Stimulated activated CD4-positive, alpha-beta T cell treated with anti-CD3 and anti-CD28 coated beads, Interleukin-15, amount 100 ng/mL, for 24 hours (primary cell): Measurements from ENCODE around the gene CYRIA.

ENCODE experiments used
- DNase-seq: peaks from one replicate; pipeline ENCODE4 v3.0.0-alpha.2; 2020

CYRIA gene

DNA sequence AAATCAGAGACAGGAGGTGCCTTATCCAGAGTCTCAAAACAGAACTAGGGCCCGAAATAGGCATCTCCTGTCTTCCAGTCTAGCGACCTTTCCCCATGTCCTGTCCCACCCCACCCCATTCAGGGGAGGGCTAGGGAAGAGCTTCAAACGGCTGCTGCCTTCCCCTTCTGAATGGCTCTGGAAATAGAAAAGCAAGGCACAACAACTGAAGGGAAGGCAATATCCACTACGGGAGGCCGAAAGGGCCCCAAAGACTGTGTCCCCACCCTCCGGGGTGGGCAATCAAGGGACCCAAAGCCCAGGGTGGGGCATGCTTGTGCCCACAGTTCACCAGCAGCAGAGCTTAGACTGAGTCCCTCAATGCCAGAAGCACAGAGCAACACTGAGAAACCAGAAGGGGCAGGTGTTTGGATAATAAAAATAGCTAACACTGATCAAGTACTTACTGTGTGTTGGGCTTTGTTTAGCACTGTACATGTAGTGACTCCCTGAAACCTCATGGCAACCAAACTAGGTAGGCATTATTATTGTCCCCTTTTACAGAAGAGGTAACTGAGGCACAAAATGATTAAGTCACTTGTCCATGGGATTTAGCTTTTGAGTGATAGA lies 38.5 kb downstream of the CYRIA start:
- DNase-seq = no peak

DNA sequence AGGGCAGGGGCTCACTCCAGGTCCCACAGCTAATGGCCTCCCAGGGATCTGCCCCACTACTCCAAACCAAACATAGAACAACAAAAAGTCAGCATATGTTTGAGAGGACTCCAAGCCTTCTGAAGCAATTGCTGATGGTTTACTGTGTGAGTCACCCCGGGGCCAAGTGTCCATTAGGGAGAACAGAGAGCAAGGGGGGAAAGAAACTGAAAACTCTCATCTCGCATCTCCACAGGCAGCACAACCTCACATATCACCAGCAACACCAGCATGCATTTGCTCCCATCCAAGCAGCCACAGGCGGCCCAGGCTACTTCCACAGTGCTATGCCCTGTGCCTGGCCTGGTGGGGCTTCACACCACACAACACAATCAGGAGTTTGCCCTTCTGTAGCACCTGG lies 39.1 kb downstream of the CYRIA start:
- no peak for DNase-seq

DNA sequence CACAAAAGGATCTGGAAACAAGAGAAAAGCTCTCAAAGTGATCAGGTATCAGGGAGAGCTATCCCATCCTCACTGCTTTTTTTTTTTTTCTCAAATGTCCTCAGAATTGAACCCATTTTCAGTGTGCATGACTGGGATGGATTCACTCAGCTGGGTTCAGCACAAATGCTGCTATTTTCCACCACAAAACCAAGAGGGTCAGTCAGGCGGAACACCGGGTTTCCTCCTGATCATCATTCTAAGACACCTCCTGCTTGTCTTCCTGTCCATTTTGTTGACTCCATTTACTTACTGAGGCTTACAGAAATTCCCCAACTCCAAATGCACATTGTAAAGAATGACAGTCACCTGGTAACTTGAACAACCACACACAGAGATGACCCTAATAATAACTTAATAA lies 39.9 kb downstream of the CYRIA start:
- no peak for DNase-seq

- DNase-seq = no peak
These were observed 40.4 kb downstream of the CYRIA start for GRCh38 chr2:16625201-16625729.

GRCh38 chr2:16624436-16624780 lies 41.2 kb downstream of the CYRIA start:
- no peak for DNase-seq

DNA sequence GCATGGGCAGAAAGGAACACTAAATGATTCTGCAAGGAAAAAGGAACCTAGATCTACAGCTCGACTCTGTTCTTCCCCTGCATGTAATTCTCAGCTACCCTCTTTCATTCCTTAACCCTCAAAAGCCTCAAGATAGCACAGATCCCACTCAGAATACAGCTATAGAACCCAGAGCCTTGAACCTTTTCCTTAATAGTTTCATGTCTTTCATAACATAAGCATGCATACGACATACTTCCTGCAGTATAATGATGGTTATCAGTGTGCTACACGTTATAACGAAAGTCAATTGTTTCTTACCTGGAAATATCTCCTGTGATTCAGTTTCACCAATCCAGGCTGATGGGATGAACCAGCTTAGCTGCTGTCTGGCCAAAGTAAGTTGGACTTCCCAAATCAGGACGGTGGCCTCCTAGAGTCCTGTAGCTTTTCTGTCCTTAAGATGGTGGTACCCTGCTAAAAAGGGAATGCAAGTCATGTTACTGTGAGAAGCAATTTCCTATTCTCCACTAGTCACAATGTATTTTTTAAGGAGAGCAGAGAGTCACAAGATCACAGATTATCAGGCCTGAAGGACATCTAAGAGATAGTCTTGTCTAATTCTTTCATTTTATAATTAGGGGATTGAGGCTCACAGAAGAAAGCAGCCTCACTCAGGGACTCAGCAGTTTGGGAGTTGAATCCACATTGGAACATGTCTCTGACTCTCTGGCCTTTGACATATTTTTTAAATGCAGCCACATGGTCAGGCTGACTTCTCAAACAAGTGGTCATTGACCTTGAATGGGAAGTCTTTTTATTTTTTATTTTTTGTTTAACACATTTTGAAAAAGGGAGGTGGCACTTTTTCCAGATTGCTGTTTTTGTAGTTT lies 41.8 kb downstream of the CYRIA start:
- no peak for DNase-seq

- DNase-seq = no peak
These were observed 42.6 kb downstream of the CYRIA start for GRCh38 chr2:16623031-16623430.

GRCh38 chr2:16622399-16622968 lies 43.1 kb downstream of the CYRIA start:
- no peak for DNase-seq

DNA sequence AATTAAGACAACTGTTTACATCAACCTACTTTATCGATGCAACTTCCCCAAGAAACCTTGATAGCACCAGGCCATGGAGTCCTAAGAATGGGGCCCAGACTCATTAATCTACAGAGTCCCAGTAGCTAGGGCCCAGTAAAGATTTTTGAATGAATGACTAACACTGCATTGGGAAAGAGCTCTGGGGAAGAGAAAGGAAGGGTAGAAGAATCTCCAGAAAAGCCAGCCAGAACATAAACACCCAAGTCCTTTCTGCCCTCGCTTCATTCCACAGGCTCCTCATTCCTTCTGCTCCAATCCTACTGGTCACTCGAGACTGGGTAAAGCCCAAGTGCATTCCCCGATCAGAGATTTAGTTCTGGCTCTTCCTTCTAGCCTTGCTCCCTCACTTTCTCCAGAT lies 44.3 kb downstream of the CYRIA start:
- DNase-seq = no peak

GRCh38 chr2:16620590-16620989 lies 45.0 kb downstream of the CYRIA start:
- DNase-seq = no peak

DNA sequence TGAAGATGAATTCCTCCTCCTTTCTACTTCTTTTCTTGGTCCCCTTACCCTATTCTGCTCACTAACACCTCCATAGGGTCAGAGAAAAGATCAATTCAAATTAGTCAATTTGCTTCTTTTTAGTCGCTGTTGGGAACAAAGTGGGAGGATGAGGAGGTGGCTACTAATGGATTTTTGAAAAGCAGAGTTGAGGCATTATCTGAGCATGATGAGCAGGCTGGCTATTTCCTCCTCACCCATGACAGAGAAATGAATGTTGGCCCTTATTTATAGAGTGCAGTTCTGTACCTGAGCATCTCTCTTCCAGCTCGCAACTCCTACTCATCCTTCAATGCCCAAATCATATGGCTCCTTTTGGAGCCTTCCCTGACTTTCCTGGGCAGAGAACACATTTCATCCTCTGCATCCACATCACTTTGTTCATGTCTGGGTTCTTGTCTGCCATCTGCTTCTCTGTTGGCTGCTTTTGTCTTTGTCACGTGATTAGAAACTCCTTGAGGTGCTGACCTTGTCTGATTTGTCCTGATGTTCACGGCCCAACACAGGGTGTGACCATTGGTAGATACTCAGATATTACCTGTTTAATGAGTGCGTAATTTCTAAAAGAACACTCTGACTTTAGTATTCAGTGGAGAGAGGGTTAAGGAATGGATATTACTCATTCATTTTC lies 45.9 kb downstream of the CYRIA start:
- no peak for DNase-seq

DNA sequence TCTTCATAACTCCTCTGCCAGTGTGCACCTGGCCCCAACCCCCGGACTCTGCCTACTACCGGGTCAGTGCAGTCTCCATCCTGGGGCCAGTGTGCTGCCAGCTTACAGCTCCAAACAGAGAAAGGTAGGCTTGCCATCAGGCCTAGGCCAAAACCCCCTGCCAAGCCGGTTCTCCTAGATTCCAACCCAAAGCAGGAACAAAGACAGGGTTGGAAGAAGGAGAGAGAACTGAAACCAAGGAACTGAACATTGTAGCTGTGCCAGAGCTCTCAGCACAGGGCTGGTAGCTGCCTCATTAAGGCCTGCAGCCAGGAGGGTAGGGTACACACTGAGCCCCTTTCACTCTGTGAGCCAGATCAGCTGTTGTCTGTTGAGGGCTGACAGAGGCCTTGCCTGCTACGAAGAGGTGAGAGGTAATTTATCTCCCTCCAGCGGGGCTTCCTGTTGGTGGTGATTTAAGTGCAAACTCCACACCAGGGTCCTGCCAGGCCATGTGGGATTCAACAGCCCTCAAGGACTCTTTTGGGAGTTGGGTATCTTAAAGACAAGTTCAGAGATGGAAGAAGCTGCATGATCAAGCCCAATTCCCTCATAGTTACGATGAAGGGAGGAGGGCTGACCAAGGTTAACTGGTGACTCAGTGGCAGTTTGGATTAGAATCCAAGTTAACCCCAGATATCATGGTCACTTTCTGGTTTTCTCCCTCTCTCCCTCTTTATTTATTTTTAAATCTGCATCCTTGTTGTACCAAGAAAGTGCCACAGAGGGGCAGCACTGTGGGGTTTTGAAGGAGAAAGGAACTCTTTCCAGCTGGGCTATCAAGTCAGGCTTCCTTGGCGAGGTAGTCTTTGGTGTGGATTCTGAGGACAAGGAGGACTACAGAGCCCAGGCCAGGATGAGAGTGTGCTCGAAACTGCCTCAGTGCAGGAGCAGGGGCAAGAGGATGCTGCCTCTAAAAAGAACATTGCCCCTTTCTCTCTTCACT lies 48.1 kb downstream of the CYRIA start:
- DNase-seq = no peak
